ENCODE measurements around the gene ZNF101. TPM values are rescaled to one million over a fixed set of nuclear protein-coding genes. Genes with fewer than 3 reads are reported as not detected.

Gene ZNF101
- total and polyA plus RNA-seq, 4 donors, result 7.4 to 12.4 (median 10.4) TPM

GRCh38 chr19:19649580-19649995 lies 19.1 kb upstream of the ZNF101 start:
- Histone ChIP-seq H3K4me1 (ENCODE audit: control insufficient read depth in 5 of 5, insufficient read depth in 5 of 5, low read length in 5 of 5) (no peaks in the 10 kb centered on the region), H3K27ac (ENCODE audit: low read depth in 1 of 2, low read length in 1 of 2) (no peak overlapping the region), H3K9me3 (ENCODE audit: control insufficient read depth in 4 of 4, insufficient read depth in 3 of 4, low read length in 3 of 4) (no peaks in the 10 kb centered on the region), H3K36me3 (ENCODE audit: control insufficient read depth in 4 of 4, insufficient read depth in 4 of 4, low read length in 4 of 4) (peaks cover 32 to 81% (median 41%) of the 10 kb centered on the region in 4 donors), H3K4me3 (no peak overlapping the region), H3K9ac (ENCODE audit: insufficient read depth in 1 of 2, low read length in 2 of 2) (no peak overlapping the region), H3K27me3 (ENCODE audit: control insufficient read depth in 3 of 3, insufficient read depth in 3 of 3, low read length in 2 of 3) (no peaks in the 10 kb centered on the region)
- ATAC-seq (ENCODE audit: insufficient read depth, low FRiP score), result no peak
- 94 to 96% methylated on average over 21 to 22 of the region's 22 CpGs for WGBS, 2 donors
- TF ChIP-seq CTCF (IDR thresholded peaks at IDR 0.05; ENCODE audit: control extremely low read depth, extremely low read depth), result no peak
- DNase-seq, result no peak

DNA sequence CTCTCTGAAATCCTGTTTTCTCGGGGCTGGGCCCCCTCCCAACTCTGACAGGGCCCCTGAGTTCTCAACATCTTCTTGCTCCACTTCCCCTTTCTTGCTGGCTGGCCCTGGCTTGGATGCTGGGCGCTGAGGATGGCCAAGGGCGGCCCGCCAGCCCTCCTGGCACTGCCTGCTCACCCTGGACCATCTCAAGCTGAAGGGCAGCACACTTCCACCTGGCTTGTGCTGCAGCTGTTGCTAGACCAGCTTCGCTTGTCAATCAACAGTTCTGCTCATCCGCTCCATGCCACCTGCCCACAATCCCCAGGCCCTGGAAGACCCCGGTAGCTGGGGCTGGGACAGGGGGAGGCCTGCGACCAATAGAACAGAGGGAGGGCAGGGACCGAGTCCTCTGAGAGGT lies 18.3 kb upstream of the ZNF101 start:
- H3K9ac ChIP-seq (ENCODE audit: insufficient read depth in 1 of 2, low read length in 2 of 2), result no peak overlapping the region
- no peak overlapping the region for H3K4me3 ChIP-seq
- H3K9me3 ChIP-seq (ENCODE audit: control insufficient read depth in 4 of 4, insufficient read depth in 3 of 4, low read length in 3 of 4), result no peaks in the 10 kb centered on the region
- H3K36me3 ChIP-seq (ENCODE audit: control insufficient read depth in 4 of 4, insufficient read depth in 4 of 4, low read length in 4 of 4), result peaks cover 28 to 84% (median 41%) of the 10 kb centered on the region in 4 donors
- no peaks in the 10 kb centered on the region for H3K27me3 ChIP-seq (ENCODE audit: control insufficient read depth in 3 of 3, insufficient read depth in 3 of 3, low read length in 2 of 3)
- TF ChIP-seq CTCF (IDR thresholded peaks at IDR 0.05; ENCODE audit: control extremely low read depth, extremely low read depth), result no peak
- no peak for DNase-seq
- no peak for ATAC-seq (ENCODE audit: insufficient read depth, low FRiP score)
- no peak overlapping the region for H3K27ac ChIP-seq (ENCODE audit: low read depth in 1 of 2, low read length in 1 of 2)
- 84 to 90% methylated on average over 9 of the region's 9 CpGs for WGBS, 2 donors
- no peaks in the 10 kb centered on the region for H3K4me1 ChIP-seq (ENCODE audit: control insufficient read depth in 5 of 5, insufficient read depth in 5 of 5, low read length in 5 of 5)

GRCh38 chr19:19651076-19651475 lies 17.6 kb upstream of the ZNF101 start:
- Histone ChIP-seq H3K4me1 (ENCODE audit: control insufficient read depth in 5 of 5, insufficient read depth in 5 of 5, low read length in 5 of 5) (no peaks in the 10 kb centered on the region), H3K9ac (ENCODE audit: insufficient read depth in 1 of 2, low read length in 2 of 2) (no peak overlapping the region), H3K36me3 (ENCODE audit: control insufficient read depth in 4 of 4, insufficient read depth in 4 of 4, low read length in 4 of 4) (peaks cover 26 to 84% (median 45%) of the 10 kb centered on the region in 4 donors), H3K4me3 (no peak overlapping the region), H3K9me3 (ENCODE audit: control insufficient read depth in 4 of 4, insufficient read depth in 3 of 4, low read length in 3 of 4) (no peaks in the 10 kb centered on the region), H3K27me3 (ENCODE audit: control insufficient read depth in 3 of 3, insufficient read depth in 3 of 3, low read length in 2 of 3) (no peaks in the 10 kb centered on the region), H3K27ac (ENCODE audit: low read depth in 1 of 2, low read length in 1 of 2) (no peak overlapping the region)
- peak in 1 of 3 donors; percentile 30 for DNase-seq
- no peak for TF ChIP-seq CTCF (IDR thresholded peaks at IDR 0.05; ENCODE audit: control extremely low read depth, extremely low read depth)
- no peak for ATAC-seq (ENCODE audit: insufficient read depth, low FRiP score)
- WGBS, 2 donors, result 40 to 70% methylated on average over 13 of the region's 13 CpGs
